T-helper 17 cell (primary cell): ENCODE measurements around the gene THG1L. TPM values are rescaled to one million over a fixed set of nuclear protein-coding genes. Genes with fewer than 3 reads are reported as not detected.

Experiments used
- ATAC-seq: fragments of 150-1000 bp; cut with Tn5 transposase; 2 replicates; pipeline ENCODE4 v1.10.0; 2021; ENCODE audit warnings: mild to moderate bottlenecking, moderate library complexity
- DNase-seq, 3 donors: peaks; one replicate each; pipeline versions ENCODE4 v3.0.0 to v3.0.0-alpha.2; 2020 to 2021
- H3K9me3 ChIP-seq: one replicate; pipeline ENCODE4 v1.7.0; 2013; ENCODE audit warnings: low read length, mild to moderate bottlenecking; ENCODE audit not compliant: control insufficient read depth, poor library complexity, severe bottlenecking
- H3K27ac Mint-ChIP-seq: one replicate; pipeline ENCODE4 v1.8.0; 2022; ENCODE audit warnings: mild to moderate bottlenecking, moderate library complexity, mixed read lengths
- H3K27me3 Mint-ChIP-seq: one replicate; pipeline ENCODE4 v1.8.0; 2022; ENCODE audit warnings: mixed read lengths
- H3K36me3 Mint-ChIP-seq: one replicate; pipeline ENCODE4 v1.8.0; 2022; ENCODE audit warnings: low read depth, mixed read lengths
- H3K4me1 Mint-ChIP-seq: one replicate; pipeline ENCODE4 v1.8.0; 2022; ENCODE audit warnings: mild to moderate bottlenecking, mixed read lengths
- H3K4me3 Mint-ChIP-seq: one replicate; pipeline ENCODE4 v1.8.0; 2022; ENCODE audit warnings: mild to moderate bottlenecking, moderate library complexity, mixed read lengths
- total RNA-seq, 4 donors: library from RNA in 2 of 4; stranded (reverse) in 2 of 4; gene quantifications; one replicate each; pipeline ENCODE4 v1.2.3 and lab custom pipeline; 2022 to 2026

Gene THG1L
- total RNA-seq, 2 donors from 2014 or later, result 5.2 to 5.5 TPM

- ATAC-seq, result no peak
- Mint-ChIP-seq H3K36me3 (no peaks in the 10 kb centered on the region), H3K4me3 (no peak overlapping the region), H3K27me3 (no peaks in the 10 kb centered on the region), H3K27ac (no peak overlapping the region), H3K4me1 (peaks cover 13% of the 10 kb centered on the region)
- H3K9me3 ChIP-seq, result no peaks in the 10 kb centered on the region
- no peak for DNase-seq
Observed at GRCh38 chr5:157734436-157734835, 3.2 kb downstream of the THG1L start.

DNA sequence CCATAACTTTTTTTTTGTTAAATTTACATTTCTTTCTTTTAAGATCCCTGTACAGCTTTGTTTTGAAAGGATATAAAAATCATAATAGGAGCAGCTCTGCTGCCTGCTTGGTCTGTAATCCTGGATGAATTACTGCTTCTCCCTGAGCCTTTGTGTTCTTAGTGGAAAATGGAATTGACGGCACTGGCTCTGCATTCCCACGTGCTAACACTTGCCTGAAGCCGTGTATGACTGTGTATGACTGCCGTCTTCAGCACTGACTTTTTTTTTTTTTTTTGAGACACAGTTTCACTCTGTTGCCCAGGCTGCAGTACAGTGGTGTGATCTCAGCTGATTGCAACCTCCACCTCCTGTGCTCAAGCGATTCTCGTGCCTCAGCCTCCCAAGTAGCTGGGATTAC lies 4.8 kb downstream of the THG1L start:
- Mint-ChIP-seq H3K4me3 (no peak overlapping the region), H3K27me3 (no peaks in the 10 kb centered on the region), H3K27ac (no peak overlapping the region), H3K36me3 (no peaks in the 10 kb centered on the region), H3K4me1 (peaks cover 14% of the 10 kb centered on the region)
- ATAC-seq (no peak), DNase-seq (no peak)
- H3K9me3 ChIP-seq, result no peaks in the 10 kb centered on the region

GRCh38 chr5:157739388-157740228 lies 8.4 kb downstream of the THG1L start:
- Mint-ChIP-seq H3K4me1 (peaks cover 17% of the 10 kb centered on the region), H3K27ac (no peak overlapping the region), H3K27me3 (no peaks in the 10 kb centered on the region), H3K4me3 (no peak overlapping the region), H3K36me3 (peaks cover 2% of the 10 kb centered on the region)
- ATAC-seq (no peak), DNase-seq (no peak)
- H3K9me3 ChIP-seq, result no peaks in the 10 kb centered on the region

DNA sequence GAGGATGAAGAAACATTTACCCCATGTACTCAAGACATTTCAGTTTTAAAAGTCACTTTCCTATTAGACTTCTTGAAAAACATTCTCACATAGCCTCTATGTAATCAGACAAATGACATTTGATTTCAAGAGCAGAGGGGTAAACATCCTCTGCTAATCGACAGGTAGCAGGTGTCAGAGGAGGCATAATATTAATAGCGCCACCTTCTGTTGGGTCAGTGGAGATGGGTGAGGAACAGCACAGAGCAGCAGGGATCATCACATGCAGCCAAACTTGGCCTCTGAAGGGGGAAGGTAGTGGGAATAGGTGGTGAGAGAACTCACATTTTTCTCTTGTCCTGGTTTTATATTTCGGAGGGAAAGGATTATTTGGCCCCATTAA lies 9.0 kb downstream of the THG1L start:
- Mint-ChIP-seq H3K4me3 (no peak overlapping the region), H3K27ac (no peak overlapping the region), H3K4me1 (peaks cover 22% of the 10 kb centered on the region), H3K27me3 (no peaks in the 10 kb centered on the region), H3K36me3 (peaks cover 2% of the 10 kb centered on the region)
- ATAC-seq (no peak), DNase-seq (no peak)
- no peaks in the 10 kb centered on the region for H3K9me3 ChIP-seq

GRCh38 chr5:157741131-157741530 lies 9.9 kb downstream of the THG1L start:
- no peak for DNase-seq
- H3K9me3 ChIP-seq, result no peaks in the 10 kb centered on the region
- peaks cover 2% of the 10 kb centered on the region for H3K36me3 Mint-ChIP-seq
- no peak overlapping the region for H3K4me3 Mint-ChIP-seq
- peaks cover 27% of the 10 kb centered on the region for H3K4me1 Mint-ChIP-seq
- H3K27ac Mint-ChIP-seq, result no peak overlapping the region
- ATAC-seq, result no peak
- no peaks in the 10 kb centered on the region for H3K27me3 Mint-ChIP-seq

DNA sequence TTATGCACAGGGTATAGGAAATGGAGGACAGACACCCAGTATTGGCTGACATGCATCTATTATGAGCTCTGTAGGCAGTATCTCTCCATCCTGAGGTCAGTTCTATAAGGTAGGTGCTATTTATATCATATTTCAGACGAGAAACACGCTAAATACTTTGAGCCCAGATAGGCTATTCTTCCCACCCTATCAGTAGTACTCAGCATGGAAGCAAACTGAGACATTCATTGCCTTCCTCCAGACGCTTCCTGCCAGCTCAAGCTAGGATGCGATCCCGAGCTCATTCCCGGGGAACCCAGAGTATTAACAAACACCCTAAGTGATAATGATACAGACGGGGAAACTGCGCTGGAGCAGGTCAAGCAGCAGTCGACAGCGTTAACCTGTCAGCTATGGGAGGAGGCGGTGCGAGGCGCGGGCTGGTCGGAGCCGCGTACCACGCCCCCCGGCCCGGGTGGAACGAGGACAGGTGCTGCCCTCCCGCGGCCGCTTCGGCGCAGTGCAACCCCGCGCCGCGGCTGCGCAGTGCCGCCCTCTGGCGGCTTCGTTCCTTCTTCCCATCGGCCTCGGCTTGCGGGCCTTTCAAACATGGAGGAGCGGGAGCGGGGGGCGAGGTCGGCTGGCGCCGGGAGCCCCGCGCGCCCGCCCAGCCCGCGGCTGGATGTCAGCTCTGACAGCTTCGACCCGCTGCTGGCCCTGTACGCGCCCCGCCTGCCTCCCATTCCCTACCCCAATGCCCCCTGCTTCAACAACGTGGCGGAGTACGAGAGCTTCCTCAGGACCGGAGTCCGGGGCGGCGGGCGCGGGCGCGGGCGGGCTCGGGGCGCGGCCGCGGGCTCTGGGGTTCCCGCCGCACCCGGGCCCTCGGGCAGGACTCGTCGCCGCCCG lies 12.2 kb downstream of the THG1L start, which contains the start of gene LSM11:
TSS of gene LSM11 (plus strand) at position 550 of the 888 bp plus-strand sequence. CDS start at position 589, 39 bp downstream.
- Mint-ChIP-seq H3K4me3 (peak within 1 kb of the TSS; percentile 98), H3K27me3 (no peaks in the 10 kb centered on the region), H3K4me1 (peaks cover 30% of the 10 kb centered on the region), H3K27ac (peak within 1 kb of the TSS; percentile 93), H3K36me3 (peaks cover 2% of the 10 kb centered on the region)
- H3K9me3 ChIP-seq, result no peaks in the 10 kb centered on the region
- peak; percentile 98 for ATAC-seq
- peak; percentile 91 to 93 (median 92) for DNase-seq

GRCh38 chr5:157744051-157745011 lies 13.1 kb downstream of the THG1L start:
- Mint-ChIP-seq H3K4me3 (peak overlapping the region; percentile 98), H3K27me3 (no peaks in the 10 kb centered on the region), H3K36me3 (peaks cover 2% of the 10 kb centered on the region), H3K4me1 (peaks cover 35% of the 10 kb centered on the region), H3K27ac (peak overlapping the region; percentile 93)
- ATAC-seq (no peak), DNase-seq (peak in 2 of 3 donors; percentile 11 to 19)
- H3K9me3 ChIP-seq, result no peaks in the 10 kb centered on the region

GRCh38 chr5:157745041-157745456 lies 13.8 kb downstream of the THG1L start:
- no peak for DNase-seq
- ATAC-seq, result no peak
- H3K27ac Mint-ChIP-seq, result peak overlapping the region; percentile 93
- peaks cover 35% of the 10 kb centered on the region for H3K4me1 Mint-ChIP-seq
- H3K9me3 ChIP-seq, result no peaks in the 10 kb centered on the region
- H3K27me3 Mint-ChIP-seq, result no peaks in the 10 kb centered on the region
- peaks cover 2% of the 10 kb centered on the region for H3K36me3 Mint-ChIP-seq
- peak overlapping the region; percentile 98 for H3K4me3 Mint-ChIP-seq

DNA sequence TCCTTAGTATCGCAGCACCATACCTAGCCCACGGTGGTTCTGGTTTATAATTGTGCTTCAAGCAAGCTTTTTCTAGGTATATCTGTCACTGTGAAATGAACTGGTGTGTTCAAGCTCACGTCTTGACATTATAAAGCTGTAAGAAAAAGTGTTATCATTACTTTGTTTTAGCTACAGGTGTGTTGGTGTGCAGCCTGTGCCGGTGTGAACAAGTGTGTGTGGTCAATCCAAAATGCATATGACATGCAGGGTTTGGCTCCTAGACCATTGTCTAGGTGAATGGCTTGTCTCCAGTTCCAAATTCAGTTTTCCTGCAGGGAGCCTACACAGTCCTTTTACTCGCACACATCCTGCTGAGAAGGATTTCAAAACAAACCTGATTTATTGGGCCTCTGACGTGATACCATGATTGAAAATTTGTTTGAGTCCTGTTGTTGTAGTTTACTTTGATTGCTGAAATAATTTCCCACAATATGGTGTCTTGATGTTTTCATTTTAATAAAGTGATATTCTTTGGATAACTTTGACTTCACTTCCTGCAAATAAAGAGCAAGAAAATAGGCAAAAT lies 16.0 kb downstream of the THG1L start:
- no peaks in the 10 kb centered on the region for H3K9me3 ChIP-seq
- no peak for DNase-seq
- Mint-ChIP-seq H3K4me3 (no peak overlapping the region), H3K27me3 (no peaks in the 10 kb centered on the region), H3K36me3 (peaks cover 2% of the 10 kb centered on the region), H3K27ac (no peak overlapping the region), H3K4me1 (peaks cover 31% of the 10 kb centered on the region)
- no peak for ATAC-seq

DNA sequence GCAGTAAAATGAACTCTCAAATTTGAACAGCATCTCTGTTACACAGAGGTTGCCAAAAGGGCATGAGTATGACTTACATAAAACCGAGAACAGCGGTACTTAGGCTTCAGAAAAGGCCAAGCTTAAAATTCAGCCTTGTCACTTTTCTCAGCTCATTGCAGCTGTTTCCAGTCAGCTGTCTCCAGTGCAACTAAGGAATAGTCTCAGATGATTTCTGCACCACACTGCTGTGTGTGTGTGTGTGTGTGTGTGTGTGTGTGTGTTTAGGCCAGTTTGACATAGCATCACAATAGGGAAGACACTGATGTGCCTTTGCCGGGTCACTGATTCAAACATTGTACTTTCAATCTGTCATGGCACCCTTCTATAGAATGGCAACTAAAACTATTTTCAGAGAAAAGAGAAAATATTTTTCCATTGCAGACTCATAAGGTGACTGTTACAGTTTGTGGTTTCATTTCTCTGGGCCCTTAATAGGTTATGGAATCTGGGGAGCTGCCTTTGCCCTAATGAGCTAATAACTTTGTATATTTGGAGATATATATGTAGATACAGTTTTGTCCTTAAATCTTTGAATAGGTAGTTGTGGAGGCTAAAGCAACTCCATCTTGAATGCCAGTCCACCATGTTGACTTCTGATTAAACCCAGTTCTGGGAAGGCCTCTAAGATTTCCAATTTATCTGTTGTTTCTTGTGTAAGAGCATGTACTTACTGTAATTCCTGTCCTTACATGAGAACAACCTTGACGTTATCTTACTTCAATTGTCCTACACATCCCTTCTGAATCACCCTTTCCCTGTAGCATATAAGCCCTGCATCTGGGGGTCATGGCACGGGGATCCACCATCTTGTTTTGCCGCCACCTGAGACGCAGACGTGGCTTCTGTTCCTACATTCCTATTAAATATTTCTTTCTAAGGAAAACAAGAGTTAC lies 16.8 kb downstream of the THG1L start:
- H3K9me3 ChIP-seq, result no peaks in the 10 kb centered on the region
- Mint-ChIP-seq H3K4me3 (no peak overlapping the region), H3K27ac (peak overlapping the region; percentile 69), H3K4me1 (peaks cover 26% of the 10 kb centered on the region), H3K36me3 (peaks cover 2% of the 10 kb centered on the region), H3K27me3 (no peaks in the 10 kb centered on the region)
- no peak for DNase-seq
- no peak for ATAC-seq

GRCh38 chr5:157748760-157749461 lies 17.7 kb downstream of the THG1L start:
- no peaks in the 10 kb centered on the region for H3K9me3 ChIP-seq
- no peak for ATAC-seq
- H3K4me1 Mint-ChIP-seq, result peaks cover 23% of the 10 kb centered on the region
- DNase-seq, result no peak
- H3K4me3 Mint-ChIP-seq, result no peak overlapping the region
- peaks cover 2% of the 10 kb centered on the region for H3K36me3 Mint-ChIP-seq
- peak overlapping the region; percentile 69 for H3K27ac Mint-ChIP-seq
- H3K27me3 Mint-ChIP-seq, result no peaks in the 10 kb centered on the region
